GM12874 (cell line): Measurements from ENCODE around the gene EFL1.

ENCODE experiments used
- CTCF ChIP-seq: IDR thresholded peaks from 2 replicates; pipeline ENCODE4 v1.5.1; 2011; ENCODE audit warnings: low read depth, mild to moderate bottlenecking, control low read depth, low read length, moderate library complexity; ENCODE audit not compliant: insufficient read depth

The EFL1 gene

GRCh38 chr15:82091636-82092140 is 170.8 kb downstream of the EFL1 start:
- no peak for TF ChIP-seq CTCF

- no peak for TF ChIP-seq CTCF
These were observed 176.1 kb downstream of the EFL1 start for GRCh38 chr15:82086243-82086995.

GRCh38 chr15:82081914-82082762 is 180.4 kb downstream of the EFL1 start:
- TF ChIP-seq CTCF: no peak

GRCh38 chr15:82080774-82081173 is 181.8 kb downstream of the EFL1 start:
- no peak for TF ChIP-seq CTCF
